GM12878 (cell line): ENCODE results near the gene IVD. TPM values are rescaled to one million over a fixed set of nuclear protein-coding genes. Genes with fewer than 3 reads are reported as not detected.
A peak's percentile ranks its signal among the peaks of the same experiment; 100 is the strongest.

Source experiments
- ATAC-seq: fragments of 200-7000 bp; cut with Tn5 transposase; 3 replicates; pipeline ENCODE4 v1.9.1; 2020; ENCODE audit warnings: mild to moderate bottlenecking, moderate library complexity
- BruUV-seq: library from RNA; stranded (reverse); fragments of 400-500 nt; replicated peaks from 2 replicates; lab custom pipeline; 2021; lab: Mats Ljungman, UMichigan
- CTCF ChIA-PET: fragments of 300-600 bp; sonication (Branson Sonifier 250); formaldehyde crosslinking; extraction: SDS; loops from one replicate; lab custom pipeline; 2021; ENCODE audit warnings: inconsistent platforms; lab: Yijun Ruan, JAX
- POLR2A ChIA-PET: fragments of 350-600 bp; formaldehyde crosslinking; extraction: SDS; loops from one replicate; lab custom pipeline; 2021; ENCODE audit warnings: inconsistent platforms; lab: Charles Lee
- RAD21 ChIA-PET: fragments of 300-600 bp; sonication (Branson Sonifier 250); formaldehyde crosslinking; loops from one replicate; lab custom pipeline; 2023; ENCODE audit warnings: antibody characterized with exemption; ENCODE audit not compliant: unreplicated experiment; lab: Charles Lee
- SMC1A ChIA-PET: fragments of 300-600 bp; sonication (Branson Sonifier 250); formaldehyde crosslinking; loops from one replicate; lab custom pipeline; 2023; ENCODE audit not compliant: unreplicated experiment, uncharacterized antibody; lab: Charles Lee
- DNase-seq: peaks from one replicate; pipeline ENCODE4 v3.0.0-alpha.2; 2011; ENCODE audit warnings: low read depth, low spot score
- FAIRE-seq: peaks from 3 replicates; lab custom pipeline; 2011; peaks lifted over from hg19 to GRCh38; lab: Jason Lieb, UNC
- H2AFZ ChIP-seq: 2 replicates; pipeline ENCODE4 v1.6.0; 2011; ENCODE audit warnings: low read depth, low read length, control low read depth; ENCODE audit not compliant: control insufficient read depth
- H3K27ac ChIP-seq: 2 replicates; pipeline ENCODE4 v1.5.1; 2011; ENCODE audit warnings: control low read depth; ENCODE audit not compliant: control insufficient read depth, insufficient read depth
- H3K27me3 ChIP-seq, 2 experiments: replicated peaks in 1 of 2; 2 replicates each; pipeline versions ENCODE4 v1.6.0 to v1.6.1; 2011; ENCODE audit warnings: low read length in 1 of 2; ENCODE audit not compliant: control insufficient read depth in 2 of 2, insufficient read depth in 2 of 2
- H3K36me3 ChIP-seq, 2 experiments: 2 replicates each; pipeline ENCODE4 v1.5.1; 2011; ENCODE audit warnings: low read length in 1 of 2; ENCODE audit not compliant: control insufficient read depth in 2 of 2, insufficient read depth in 2 of 2
- H3K4me1 ChIP-seq: 2 replicates; pipeline ENCODE4 v1.6.1; 2011; ENCODE audit warnings: mild to moderate bottlenecking, low read length, moderate library complexity, mixed read lengths; ENCODE audit not compliant: control insufficient read depth, insufficient read depth
- H3K4me2 ChIP-seq: 2 replicates; pipeline ENCODE4 v1.6.0; 2011; ENCODE audit warnings: control low read depth; ENCODE audit not compliant: control insufficient read depth, insufficient read depth
- H3K4me3 ChIP-seq: fragments of 200-600 bp; sonication (generic); 2 replicates; pipeline ENCODE4 v1.5.1; 2016
- H3K79me2 ChIP-seq: 2 replicates; pipeline ENCODE4 v1.6.0; 2011; ENCODE audit warnings: low read length; ENCODE audit not compliant: control insufficient read depth, insufficient read depth
- H3K9ac ChIP-seq: 2 replicates; pipeline ENCODE4 v1.8.0; 2011; ENCODE audit warnings: low read length, control low read depth, mixed read lengths; ENCODE audit not compliant: control insufficient read depth, insufficient read depth
- H3K9me3 ChIP-seq: replicated peaks from 3 replicates; pipeline ENCODE4 v1.5.1; 2011; ENCODE audit warnings: mild to moderate bottlenecking, low read length; ENCODE audit not compliant: control insufficient read depth, insufficient read depth
- H4K20me1 ChIP-seq: 2 replicates; pipeline ENCODE4 v1.6.0; 2011; ENCODE audit not compliant: control insufficient read depth, insufficient read depth
- CTCF ChIP-seq, 3 experiments: IDR thresholded peaks in 2 of 3; conservative IDR thresholded peaks in 1 of 3; 2 replicates each; pipeline ENCODE4 v1.5.1; 2011; ENCODE audit warnings: low read depth in 3 of 3, low read length in 3 of 3, mild to moderate bottlenecking in 3 of 3, control low read depth in 2 of 3, moderate library complexity in 2 of 3, inconsistent platforms in 1 of 3, mixed read lengths in 1 of 3; ENCODE audit not compliant: control insufficient read depth in 2 of 3, insufficient read depth in 1 of 3; ENCODE audit errors: extremely low read depth in 1 of 3
- EGR1 ChIP-seq, 2 experiments: IDR thresholded peaks; 1 replicate in 1 of 2; 2 replicates in 1 of 2; pipeline ENCODE4 v1.6.1; 2011 to 2012; ENCODE audit warnings: low read depth in 2 of 2, low read length in 2 of 2, borderline replicate concordance in 1 of 2, mild to moderate bottlenecking in 1 of 2, moderate library complexity in 1 of 2
- FOXK2 ChIP-seq: fragments of 450-650 bp; IDR thresholded peaks from 2 replicates; pipeline ENCODE4 v1.6.1; 2017; ENCODE audit warnings: mild to moderate bottlenecking, moderate library complexity
- GATAD2B ChIP-seq: fragments of 450-650 bp; conservative IDR thresholded peaks from 2 replicates; pipeline ENCODE4 v1.6.1; 2017; ENCODE audit warnings: low read depth, mild to moderate bottlenecking, moderate library complexity
- HDGF ChIP-seq: fragments of 450-650 bp; IDR thresholded peaks from 2 replicates; pipeline ENCODE4 v1.6.1; 2016; ENCODE audit warnings: antibody characterized with exemption
- IKZF1 ChIP-seq: fragments of 450-650 bp; conservative IDR thresholded peaks from 2 replicates; pipeline ENCODE4 v1.6.1; 2017; ENCODE audit warnings: antibody characterized with exemption, mild to moderate bottlenecking
- LARP7 ChIP-seq: fragments of 450-650 bp; IDR thresholded peaks from 2 replicates; pipeline ENCODE4 v1.6.1; 2017; ENCODE audit warnings: mild to moderate bottlenecking
- POLR2A ChIP-seq: IDR thresholded peaks from 2 replicates; pipeline ENCODE4 v1.6.1; 2011; ENCODE audit warnings: low read depth, mild to moderate bottlenecking, low read length
- POU2F2 ChIP-seq: IDR thresholded peaks from 3 replicates; pipeline ENCODE4 v1.6.1; 2011; ENCODE audit warnings: low read depth, mild to moderate bottlenecking, low read length, borderline replicate concordance
- SREBF2 ChIP-seq: IDR thresholded peaks from 2 replicates; pipeline ENCODE4 v1.6.1; 2012; ENCODE audit warnings: mild to moderate bottlenecking, low read length
- TAF1 ChIP-seq: IDR thresholded peaks from 2 replicates; pipeline ENCODE4 v1.6.1; 2011; ENCODE audit warnings: mild to moderate bottlenecking, low read depth, low read length, borderline replicate concordance
- ZNF207 ChIP-seq: fragments of 450-650 bp; IDR thresholded peaks from 2 replicates; pipeline ENCODE4 v1.6.1; 2014; ENCODE audit warnings: antibody characterized with exemption, mild to moderate bottlenecking, borderline replicate concordance
- ZNF384 ChIP-seq: IDR thresholded peaks from 2 replicates; pipeline ENCODE4 v1.6.1; 2012; ENCODE audit warnings: low read depth, mild to moderate bottlenecking, low read length, improper control_type of control experiment, borderline replicate concordance
- ZNF687 ChIP-seq: fragments of 450-650 bp; IDR thresholded peaks from 2 replicates; pipeline ENCODE4 v1.6.1; 2017; ENCODE audit warnings: mild to moderate bottlenecking, moderate library complexity
- WGBS: methylation state at CpG from one replicate; pipeline ENCODE4 v1.1.6; 2016; ENCODE audit warnings: low lambda C conversion rate; ENCODE audit not compliant: insufficient replicate concordance, insufficient coverage; ENCODE audit errors: missing lambda C conversion rate; 5-methylcytosine and 5-hydroxymethylcytosine counted together
- in situ Hi-C: fragments of 300-500 bp; cut with MboI; formaldehyde crosslinking; loops from 9 replicates; pipeline ENCODE4 v1.14.3; 2018; ENCODE audit warnings: mixed read lengths
- intact Hi-C: fragments of 100-400 bp; cut with micrococcal nuclease; formaldehyde crosslinking; loops from one replicate; pipeline ENCODE4 v1.14.2; 2022; ENCODE audit not compliant: unreplicated experiment
- polyA plus RNA-seq, 11 experiments: library from polyadenylated mRNA; depleted of rRNA in 4 of 11; unstranded in 6 of 11; stranded (reverse) in 5 of 11; fragments of >200 nt; fragmentation: Nextera tagmentation in 4 of 11; fragmentation: Illumina TruSeq in 1 of 11; extraction: Ambion mirVana in 4 of 11; extraction: Trizol in 1 of 11; gene quantifications; 1 replicate in 1 of 11; 2 replicates in 10 of 11; pipeline versions ENCODE4 v1.2.1 to v1.2.3, GENCODE V29; 2011 to 2016; ENCODE audit warnings: inconsistent platforms in 2 of 11, missing spikeins in 2 of 11, low read depth in 1 of 11
- total RNA-seq, 4 experiments: library from RNA; depleted of rRNA in 3 of 4; stranded (reverse); fragments of >200 nt in 3 of 4; fragmentation: Illumina TruSeq in 1 of 4; extraction: Trizol in 1 of 4; gene quantifications; 2 replicates each; pipeline versions ENCODE4 v1.2.1 to v1.2.3, GENCODE V29; 2013 to 2021

IVD gene
- total and polyA plus RNA-seq, 10 of the 15 experiments (the other 5 are each of a cell fraction or from before 2014, with no cell fraction given): 5.3 to 59.8 (median 45.7) TPM

- no peaks in the 10 kb centered on the region for H4K20me1 ChIP-seq
- H3K9ac ChIP-seq: peak within 1 kb of the TSS; percentile 77
- H3K4me3 ChIP-seq: peak within 1 kb of the TSS; percentile 85
- DNase-seq (no peak), FAIRE-seq (peak; percentile 65), ATAC-seq (peak; percentile 84)
- H3K36me3 ChIP-seq: peaks cover 3 to 8% of the 10 kb centered on the region in 2 experiments
- H2AFZ ChIP-seq: peak within 1 kb of the TSS; percentile 81
- peaks cover 9% of the 10 kb centered on the region for H3K79me2 ChIP-seq
- peak within 1 kb of the TSS; percentile 94 for H3K4me2 ChIP-seq
- TSS peak; percentile 55 for BruUV-seq
- in situ Hi-C loops: no loop called here
- H3K9me3 ChIP-seq: no peaks in the 10 kb centered on the region
- H3K27me3 ChIP-seq: no peaks in the 10 kb centered on the region
- 31% methylated on average over 17 of the region's 52 CpGs for WGBS
- intact Hi-C loops: no loop called here
- peaks cover 15% of the 10 kb centered on the region for H3K4me1 ChIP-seq
- POLR2A ChIA-PET: interaction anchor here (1.3 kb wide), 1 partner anchor 28 kb away, joined by 4 read pairs; no protein-coding TSS in a partner anchor
- SMC1A ChIA-PET: no interaction called here
- CTCF ChIA-PET: interaction anchor here (1.0 to 1.2 kb wide), 3 partner anchors 14 to 49 kb away, joined by 3 to 4 read pairs (median 3); no protein-coding TSS in a partner anchor
- peak within 1 kb of the TSS; percentile 70 for H3K27ac ChIP-seq
- TF ChIP-seq GATAD2B (peak; percentile 31; the same call in 1 of the 2 replicates), TAF1 (peak; percentile 26; the same call in 1 of the 2 replicates), IKZF1 (peak; percentile 37; the same call in 1 of the 2 replicates), ZNF687 (0 out of 2 replicates have a peak, but pooled peaks have one; percentile 26), HDGF (0 out of 2 replicates have a peak, but pooled peaks have one; percentile 49), SREBF2 (no peak), POU2F2 (0 out of 3 replicates have a peak, but pooled peaks have one; percentile 6), FOXK2 (no peak), ZNF384 (no peak), ZNF207 (0 out of 2 replicates have a peak, but pooled peaks have one; percentile 43), POLR2A (peak; percentile 55; the same call in 1 of the 2 replicates), CTCF (IDR thresholded peaks at IDR 0.05 in 2 of 3, conservative IDR thresholded peaks at IDR 0.05 in 1 of 3; ENCODE audit: control insufficient read depth in 2 of 3, extremely low read depth in 1 of 3, insufficient read depth in 1 of 3, low read depth in 3 of 3, low read length in 3 of 3) (no peak), LARP7 (0 out of 2 replicates have a peak, but pooled peaks have one; percentile 19), EGR1 (IDR thresholded peaks at IDR 0.05; ENCODE audit: borderline replicate concordance in 1 of 2, low read depth in 2 of 2, low read length in 2 of 2) (peak in 1 of 2 experiments; percentile 98; a peak in 2 of 3 replicates)
- RAD21 ChIA-PET: no interaction called here
These were observed 65.0 kb downstream of the IVD start, which contains the start of gene CHST14 for GRCh38 chr15:40470423-40471104. Gene CHST14, plus strand, starts transcription at chr15:40470984. Its CDS starts 230 bp downstream, at chr15:40471214.
